CD14-positive monocyte (primary cell): ENCODE data around the gene ABHD4. TPM values are rescaled to one million over a fixed set of nuclear protein-coding genes. Genes with fewer than 3 reads are reported as not detected.

ENCODE experiments used
- DNase-seq, 3 donors: peaks; one replicate each; pipeline ENCODE4 v3.0.0-alpha.2; 2011 to 2022
- H2AFZ ChIP-seq: 2 replicates; pipeline ENCODE4 v1.6.0; 2012; ENCODE audit warnings: mild to moderate bottlenecking, low read depth, low read length, inconsistent platforms; ENCODE audit not compliant: insufficient read depth, poor library complexity, severe bottlenecking
- H3K27ac ChIP-seq, 2 donors: 1 replicate in 1 of 2; 2 replicates in 1 of 2; pipeline ENCODE4 v1.5.1; 2012 to 2013; ENCODE audit warnings: low read length in 2 of 2, control low read depth in 1 of 2, inconsistent platforms in 1 of 2, low read depth in 1 of 2, mild to moderate bottlenecking in 1 of 2
- H3K27me3 ChIP-seq, 2 donors: one replicate each; pipeline versions ENCODE4 v1.6.0 to v1.6.1; 2011 to 2013; ENCODE audit warnings: low read length in 2 of 2; ENCODE audit not compliant: control insufficient read depth in 2 of 2, insufficient read depth in 2 of 2
- H3K36me3 ChIP-seq, 2 donors: replicated peaks in 1 of 2; 1 replicate in 1 of 2; 2 replicates in 1 of 2; pipeline versions ENCODE4 v1.5.1 to v1.6.1; 2012 to 2013; ENCODE audit warnings: low read length in 2 of 2, control low read depth in 1 of 2, inconsistent platforms in 1 of 2, mild to moderate bottlenecking in 1 of 2; ENCODE audit not compliant: insufficient read depth in 2 of 2, control insufficient read depth in 1 of 2
- H3K4me1 ChIP-seq, 2 donors: 1 replicate in 1 of 2; 2 replicates in 1 of 2; pipeline versions ENCODE4 v1.5.1 to v1.6.1; 2012 to 2013; ENCODE audit warnings: low read length in 2 of 2, control low read depth in 1 of 2, inconsistent platforms in 1 of 2, mild to moderate bottlenecking in 1 of 2, moderate library complexity in 1 of 2; ENCODE audit not compliant: insufficient read depth in 2 of 2, control insufficient read depth in 1 of 2
- H3K4me2 ChIP-seq: replicated peaks from 2 replicates; pipeline ENCODE3; 2012; ENCODE audit warnings: low read length, moderate library complexity, mild to moderate bottlenecking; ENCODE audit not compliant: poor library complexity, severe bottlenecking; ENCODE audit errors: extremely low read depth
- H3K4me3 ChIP-seq, 3 experiments: fragments of 200-600 bp in 1 of 3; sonication (generic) in 1 of 3; replicated peaks in 1 of 3; 1 replicate in 2 of 3; 2 replicates in 1 of 3; pipeline ENCODE4 v1.5.1; 2011 to 2013; ENCODE audit warnings: low read length in 3 of 3, mild to moderate bottlenecking in 3 of 3, control low read depth in 2 of 3, low read depth in 2 of 3, inconsistent platforms in 1 of 3, moderate library complexity in 1 of 3
- H3K79me2 ChIP-seq: 2 replicates; pipeline ENCODE4 v1.6.0; 2012; ENCODE audit warnings: mild to moderate bottlenecking, control low read depth, inconsistent platforms, low read length, moderate library complexity; ENCODE audit not compliant: insufficient read depth
- H3K9ac ChIP-seq: 2 replicates; pipeline ENCODE4 v1.6.0; 2017; ENCODE audit warnings: low read length, mild to moderate bottlenecking; ENCODE audit not compliant: insufficient read depth, poor library complexity, severe bottlenecking
- H3K9me3 ChIP-seq, 2 donors: replicated peaks in 1 of 2; 1 replicate in 1 of 2; 2 replicates in 1 of 2; pipeline versions ENCODE4 v1.5.1 to v1.6.1; 2012 to 2013; ENCODE audit warnings: low read length in 2 of 2, control low read depth in 1 of 2; ENCODE audit not compliant: control insufficient read depth in 1 of 2, insufficient read depth in 1 of 2
- H4K20me1 ChIP-seq: 2 replicates; pipeline ENCODE4 v1.6.0; 2012; ENCODE audit warnings: mild to moderate bottlenecking, low read length, control low read depth, moderate library complexity; ENCODE audit not compliant: insufficient read depth
- H3K27ac Mint-ChIP-seq, 7 donors: one replicate each; pipeline ENCODE4 v1.8.0; 2020; ENCODE audit warnings: mild to moderate bottlenecking in 7 of 7, mixed read lengths in 7 of 7, moderate library complexity in 6 of 7, inconsistent platforms in 2 of 7
- H3K27me3 Mint-ChIP-seq, 3 donors: one replicate each; pipeline ENCODE4 v1.8.0; 2021 to 2022; ENCODE audit warnings: low read depth in 3 of 3, mild to moderate bottlenecking in 3 of 3, mixed read lengths in 3 of 3, moderate library complexity in 3 of 3, inconsistent platforms in 1 of 3
- H3K36me3 Mint-ChIP-seq, 2 donors: one replicate each; pipeline ENCODE4 v1.8.0; 2020; ENCODE audit warnings: mixed read lengths in 2 of 2, inconsistent platforms in 1 of 2, mild to moderate bottlenecking in 1 of 2
- H3K4me1 Mint-ChIP-seq: one replicate; pipeline ENCODE4 v1.8.0; 2020; ENCODE audit warnings: mild to moderate bottlenecking, mixed read lengths
- H3K4me3 Mint-ChIP-seq, 2 donors: one replicate each; pipeline ENCODE4 v1.8.0; 2020; ENCODE audit warnings: mild to moderate bottlenecking in 2 of 2, mixed read lengths in 2 of 2, moderate library complexity in 1 of 2
- H3K9me3 Mint-ChIP-seq, 7 donors: one replicate each; pipeline ENCODE4 v1.8.0; 2020 to 2022; ENCODE audit warnings: mixed read lengths in 7 of 7, mild to moderate bottlenecking in 6 of 7, moderate library complexity in 6 of 7, inconsistent platforms in 2 of 7
- CTCF ChIP-seq: fragments of 200-600 bp; IDR thresholded peaks from one replicate; pipeline ENCODE4 v1.8.0; 2022; ENCODE audit warnings: antibody characterized with exemption, mild to moderate bottlenecking
- WGBS: methylation state at CpG from one replicate; pipeline ENCODE4 v1.1.5; 2013; ENCODE audit warnings: missing lambda C conversion rate; ENCODE audit not compliant: insufficient coverage; 5-methylcytosine and 5-hydroxymethylcytosine counted together
- intact Hi-C, 2 donors: fragments of 100-400 bp; cut with micrococcal nuclease; formaldehyde crosslinking; loops; one replicate each; pipeline versions ENCODE4 v1.15.0 to v1.15.1; 2023
- polyA plus RNA-seq, 3 donors: library from polyadenylated mRNA; depleted of rRNA in 1 of 3; unstranded in 2 of 3; stranded (reverse) in 1 of 3; fragments of 300-500 nt in 2 of 3; fragments of >200 nt in 1 of 3; fragmentation: Illumina TruSeq in 2 of 3; gene quantifications; 1 replicate in 2 of 3; 2 replicates in 1 of 3; pipeline ENCODE4 v1.2.3, GENCODE V29; 2012 to 2021

Gene ABHD4
- polyA plus RNA-seq, 3 donors: 9.4 to 13.4 (median 12.5) TPM

GRCh38 chr14:22566845-22567244, 31.3 kb upstream of the ABHD4 start:
- peaks cover 62 to 86% of the 10 kb centered on the region in 2 donors for H3K36me3 ChIP-seq
- H3K27me3 ChIP-seq: no peaks in the 10 kb centered on the region
- H3K4me3 Mint-ChIP-seq: no peak overlapping the region
- H3K36me3 Mint-ChIP-seq: peaks cover 65 to 74% of the 10 kb centered on the region in 2 donors
- no peak overlapping the region for H2AFZ ChIP-seq
- H3K79me2 ChIP-seq: peaks cover 10% of the 10 kb centered on the region
- H3K4me3 ChIP-seq: no peak overlapping the region
- peaks cover 0 to 3% of the 10 kb centered on the region in 2 donors for H3K4me1 ChIP-seq
- H3K9ac ChIP-seq: no peak overlapping the region
- H4K20me1 ChIP-seq: peaks cover 16% of the 10 kb centered on the region
- no peak overlapping the region for H3K4me2 ChIP-seq
- no peak overlapping the region for H3K27ac ChIP-seq
- H3K9me3 Mint-ChIP-seq: no peaks in the 10 kb centered on the region
- TF ChIP-seq CTCF: no peak
- peaks cover 0 to 3% (median 0%) of the 10 kb centered on the region in 3 donors for H3K27me3 Mint-ChIP-seq
- H3K9me3 ChIP-seq: no peaks in the 10 kb centered on the region
- no peak for DNase-seq
- intact Hi-C loops: loop anchor here in 1 of 2 donors (5.0 kb wide), 1 partner anchor 415 kb away; the partner anchor contains the start of gene AJUBA
- H3K4me1 Mint-ChIP-seq: peaks cover 7% of the 10 kb centered on the region
- no peak overlapping the region for H3K27ac Mint-ChIP-seq
- WGBS: no CpG with 5 or more reads among the region's 2 CpGs

- H3K36me3 ChIP-seq: peaks cover 68 to 91% of the 10 kb centered on the region in 2 donors
- no peak overlapping the region for H3K27ac Mint-ChIP-seq
- peaks cover 5% of the 10 kb centered on the region for H3K4me1 Mint-ChIP-seq
- no peak overlapping the region for H2AFZ ChIP-seq
- H3K4me2 ChIP-seq: no peak overlapping the region
- H3K36me3 Mint-ChIP-seq: peaks cover 69 to 80% of the 10 kb centered on the region in 2 donors
- peaks cover 16% of the 10 kb centered on the region for H4K20me1 ChIP-seq
- no peaks in the 10 kb centered on the region for H3K27me3 ChIP-seq
- H3K27ac ChIP-seq: no peak overlapping the region
- no peaks in the 10 kb centered on the region for H3K9me3 Mint-ChIP-seq
- H3K4me3 Mint-ChIP-seq: no peak overlapping the region
- H3K4me1 ChIP-seq: no peaks in the 10 kb centered on the region
- no peak overlapping the region for H3K9ac ChIP-seq
- no peak for TF ChIP-seq CTCF
- H3K27me3 Mint-ChIP-seq: no peaks in the 10 kb centered on the region
- no peaks in the 10 kb centered on the region for H3K9me3 ChIP-seq
- no peak overlapping the region for H3K4me3 ChIP-seq
- intact Hi-C loops: loop anchor here in 1 of 2 donors (5.0 kb wide), 1 partner anchor 415 kb away; the partner anchor contains the start of gene AJUBA
- peaks cover 10% of the 10 kb centered on the region for H3K79me2 ChIP-seq
- 100% methylated on average over 1 of the region's 1 CpG for WGBS
- no peak for DNase-seq
These were observed 30.7 kb upstream of the ABHD4 start for GRCh38 chr14:22567437-22567836.
